ENCODE measurements around the gene FNIP1.

The FNIP1 gene

GRCh38 chr5:131792896-131793295 is 3.9 kb downstream of the FNIP1 start:
- TF ChIP-seq YY1 (IDR thresholded peaks at IDR 0.05; ENCODE audit: low read depth) (no peak), USF1 (IDR thresholded peaks at IDR 0.05) (no peak), NFIC (IDR thresholded peaks at IDR 0.05) (no peak), EGR1 (IDR thresholded peaks at IDR 0.05) (no peak), TCF12 (IDR thresholded peaks at IDR 0.05; ENCODE audit: low read depth) (no peak), EP300 (IDR thresholded peaks at IDR 0.05; ENCODE audit: borderline replicate concordance) (no peak), REST (IDR thresholded peaks at IDR 0.05; ENCODE audit: low read depth) (no peak), RAD21 (IDR thresholded peaks at IDR 0.05; ENCODE audit: low read depth) (no peak), ZBTB7A (IDR thresholded peaks at IDR 0.05; ENCODE audit: low read depth) (no peak), CREB1 (IDR thresholded peaks at IDR 0.05; ENCODE audit: low read depth) (no peak), CEBPB (IDR thresholded peaks at IDR 0.05) (no peak), FOXM1 (IDR thresholded peaks at IDR 0.05; ENCODE audit: borderline replicate concordance, low read depth) (no peak), MAX (IDR thresholded peaks at IDR 0.05) (no peak), TEAD4 (IDR thresholded peaks at IDR 0.05) (no peak), TAF1 (IDR thresholded peaks at IDR 0.05; ENCODE audit: low read depth) (no peak)

GRCh38 chr5:131791866-131792265 is 5.0 kb downstream of the FNIP1 start:
- no peak for TF ChIP-seq TCF12 (IDR thresholded peaks at IDR 0.05; ENCODE audit: low read depth)
- no peak for TF ChIP-seq MAX (IDR thresholded peaks at IDR 0.05)
- TF ChIP-seq USF1 (IDR thresholded peaks at IDR 0.05) = no peak
- no peak for TF ChIP-seq TAF1 (IDR thresholded peaks at IDR 0.05; ENCODE audit: low read depth)

- TF ChIP-seq ZBTB7A (IDR thresholded peaks at IDR 0.05; ENCODE audit: low read depth) (no peak), REST (IDR thresholded peaks at IDR 0.05; ENCODE audit: low read depth) (no peak), TCF12 (IDR thresholded peaks at IDR 0.05; ENCODE audit: low read depth) (no peak), USF1 (IDR thresholded peaks at IDR 0.05) (no peak), TAF1 (IDR thresholded peaks at IDR 0.05; ENCODE audit: low read depth) (no peak), EP300 (IDR thresholded peaks at IDR 0.05; ENCODE audit: borderline replicate concordance) (no peak), TEAD4 (IDR thresholded peaks at IDR 0.05) (no peak), FOXM1 (IDR thresholded peaks at IDR 0.05; ENCODE audit: borderline replicate concordance, low read depth) (no peak)
These were observed 6.3 kb downstream of the FNIP1 start for GRCh38 chr5:131790550-131790949.

- TF ChIP-seq NFIC (IDR thresholded peaks at IDR 0.05) = no peak
- TF ChIP-seq CREB1 (IDR thresholded peaks at IDR 0.05; ENCODE audit: low read depth) = no peak
- TF ChIP-seq USF1 (IDR thresholded peaks at IDR 0.05) = no peak
- no peak for TF ChIP-seq EGR1 (IDR thresholded peaks at IDR 0.05)
- TF ChIP-seq CEBPB (IDR thresholded peaks at IDR 0.05) = no peak
- TF ChIP-seq TEAD4 (IDR thresholded peaks at IDR 0.05) = no peak
- TF ChIP-seq TAF1 (IDR thresholded peaks at IDR 0.05; ENCODE audit: low read depth) = no peak
- TF ChIP-seq FOXM1 (IDR thresholded peaks at IDR 0.05; ENCODE audit: borderline replicate concordance, low read depth) = no peak
- TF ChIP-seq YY1 (IDR thresholded peaks at IDR 0.05; ENCODE audit: low read depth) = no peak
- no peak for TF ChIP-seq EP300 (IDR thresholded peaks at IDR 0.05; ENCODE audit: borderline replicate concordance)
- TF ChIP-seq TCF12 (IDR thresholded peaks at IDR 0.05; ENCODE audit: low read depth) = no peak
- no peak for TF ChIP-seq RAD21 (IDR thresholded peaks at IDR 0.05; ENCODE audit: low read depth)
- no peak for TF ChIP-seq REST (IDR thresholded peaks at IDR 0.05; ENCODE audit: low read depth)
These were observed 7.1 kb downstream of the FNIP1 start for GRCh38 chr5:131789765-131790164.
